ENCODE data around the gene NMNAT2. TPM values are rescaled to one million over a fixed set of nuclear protein-coding genes. Genes with fewer than 3 reads are reported as not detected.
A peak's percentile ranks its signal among the peaks of the same experiment; 100 is the strongest.
"Not testable (repeated sequence)": the region's sequence is repeated elsewhere in the genome, so short reads cannot be mapped to it uniquely, and the experiment has no call there.

The NMNAT2 gene
- total and polyA plus RNA-seq, 2 experiments from 2014 or later = 0.12 TPM; not detected in 1

GRCh38 chr1:183245357-183245756 lies 172.8 kb downstream of the NMNAT2 start:
- Histone ChIP-seq H3K27ac (no peak overlapping the region), H3K4me1 (ENCODE audit: low read depth) (no peaks in the 10 kb centered on the region), H3K4me3 (no peak overlapping the region), H3K9me3 (ENCODE audit: low read depth) (no peaks in the 10 kb centered on the region), H3K27me3 (no peaks in the 10 kb centered on the region), H3K36me3 (no peaks in the 10 kb centered on the region)
- no peak for TF ChIP-seq CTCF (IDR thresholded peaks at IDR 0.05; ENCODE audit: low read depth, low read length)
- DNase-seq (ENCODE audit: low read depth in 1 of 2, low spot score in 1 of 2) = no peak

- H3K36me3 ChIP-seq = no peaks in the 10 kb centered on the region
- peak; percentile 55 to 99 for DNase-seq (ENCODE audit: low read depth in 1 of 2, low spot score in 1 of 2)
- H3K27ac ChIP-seq = no peak overlapping the region
- H3K4me3 ChIP-seq = no peak overlapping the region
- no peak for TF ChIP-seq CTCF (IDR thresholded peaks at IDR 0.05; ENCODE audit: low read depth, low read length)
- H3K4me1 ChIP-seq (ENCODE audit: low read depth) = no peaks in the 10 kb centered on the region
- no peaks in the 10 kb centered on the region for H3K9me3 ChIP-seq (ENCODE audit: low read depth)
- no peaks in the 10 kb centered on the region for H3K27me3 ChIP-seq
Measured at GRCh38 chr1:183244466-183244865, 173.7 kb downstream of the NMNAT2 start.

GRCh38 chr1:183243161-183244050 lies 174.8 kb downstream of the NMNAT2 start:
- no peak for TF ChIP-seq CTCF (IDR thresholded peaks at IDR 0.05; ENCODE audit: low read depth, low read length)
- Histone ChIP-seq H3K9me3 (ENCODE audit: low read depth) (no peaks in the 10 kb centered on the region), H3K4me1 (ENCODE audit: low read depth) (no peaks in the 10 kb centered on the region), H3K27ac (no peak overlapping the region), H3K4me3 (no peak overlapping the region), H3K36me3 (no peaks in the 10 kb centered on the region), H3K27me3 (no peaks in the 10 kb centered on the region)
- DNase-seq (ENCODE audit: low read depth in 1 of 2, low spot score in 1 of 2) = peak in 1 of 2 donors; percentile 70

- Histone ChIP-seq H3K9me3 (ENCODE audit: low read depth) (no peaks in the 10 kb centered on the region), H3K4me3 (no peak overlapping the region), H3K27me3 (no peaks in the 10 kb centered on the region), H3K36me3 (no peaks in the 10 kb centered on the region), H3K4me1 (ENCODE audit: low read depth) (no peaks in the 10 kb centered on the region), H3K27ac (no peak overlapping the region)
- DNase-seq (ENCODE audit: low read depth in 1 of 2, low spot score in 1 of 2) = no peak
- TF ChIP-seq CTCF (IDR thresholded peaks at IDR 0.05; ENCODE audit: low read depth, low read length) = no peak
Measured at GRCh38 chr1:183242556-183242955, 175.6 kb downstream of the NMNAT2 start.

GRCh38 chr1:183241471-183241870 lies 176.7 kb downstream of the NMNAT2 start:
- peak in 1 of 2 donors; percentile 49 for DNase-seq (ENCODE audit: low read depth in 1 of 2, low spot score in 1 of 2)

GRCh38 chr1:183240853-183241252 lies 177.3 kb downstream of the NMNAT2 start:
- not testable (repeated sequence) for H3K4me1 ChIP-seq (ENCODE audit: low read depth); H3K27ac ChIP-seq; H3K36me3 ChIP-seq; H3K4me3 ChIP-seq; H3K9me3 ChIP-seq (ENCODE audit: low read depth); H3K27me3 ChIP-seq; DNase-seq (ENCODE audit: low read depth in 1 of 2, low spot score in 1 of 2)

More at GRCh38 chr1:183241471-183241870, 176.7 kb downstream of the NMNAT2 start:
- no peaks in the 10 kb centered on the region for H3K4me1 ChIP-seq (ENCODE audit: low read depth)
- no peaks in the 10 kb centered on the region for H3K36me3 ChIP-seq
- TF ChIP-seq CTCF (IDR thresholded peaks at IDR 0.05; ENCODE audit: low read depth, low read length) = no peak
- no peaks in the 10 kb centered on the region for H3K9me3 ChIP-seq (ENCODE audit: low read depth)
- no peak overlapping the region for H3K4me3 ChIP-seq
- H3K27ac ChIP-seq = no peak overlapping the region
- H3K27me3 ChIP-seq = no peaks in the 10 kb centered on the region

All from cardiac muscle cell (in vitro differentiated cells and primary cell).